ENCODE data around the gene TWIST2. TPM values are rescaled to one million over a fixed set of nuclear protein-coding genes. Genes with fewer than 3 reads are reported as not detected.
A peak's percentile ranks its signal among the peaks of the same experiment; 100 is the strongest.

The TWIST2 gene
- total RNA-seq, 4 donors from 2014 or later = 72.5 to 140 (median 106) TPM

DNA sequence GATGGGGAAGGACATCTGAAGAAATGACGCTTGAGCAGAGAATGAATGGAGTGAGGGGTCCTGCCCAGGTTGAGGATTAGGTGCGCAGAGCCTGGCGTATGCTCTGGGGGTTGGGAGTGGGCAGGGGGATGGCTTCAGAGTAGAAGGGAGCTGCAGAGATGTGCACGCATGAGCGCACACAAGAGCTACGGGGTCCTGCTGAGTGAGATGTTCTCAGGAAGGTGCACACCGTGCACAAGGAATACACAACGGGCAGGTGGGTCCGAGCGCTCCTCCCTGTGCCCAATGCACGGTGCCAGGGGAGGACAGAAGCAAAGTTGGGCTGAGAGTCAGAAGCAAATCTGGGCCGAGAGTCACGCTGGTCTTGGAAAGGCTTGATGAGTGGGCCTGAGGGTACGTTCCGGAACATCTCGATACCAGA, 25.5 kb downstream of the TWIST2 start:
- H3K9me3 ChIP-seq = peaks cover 0 to 5% (median 0%) of the 10 kb centered on the region in 4 donors
- H3K4me1 ChIP-seq = peaks cover 0 to 33% (median 6%) of the 10 kb centered on the region in 4 donors
- WGBS, 2 donors = 84 to 86% methylated on average over 16 of the region's 16 CpGs
- TF ChIP-seq, protein P1, sequence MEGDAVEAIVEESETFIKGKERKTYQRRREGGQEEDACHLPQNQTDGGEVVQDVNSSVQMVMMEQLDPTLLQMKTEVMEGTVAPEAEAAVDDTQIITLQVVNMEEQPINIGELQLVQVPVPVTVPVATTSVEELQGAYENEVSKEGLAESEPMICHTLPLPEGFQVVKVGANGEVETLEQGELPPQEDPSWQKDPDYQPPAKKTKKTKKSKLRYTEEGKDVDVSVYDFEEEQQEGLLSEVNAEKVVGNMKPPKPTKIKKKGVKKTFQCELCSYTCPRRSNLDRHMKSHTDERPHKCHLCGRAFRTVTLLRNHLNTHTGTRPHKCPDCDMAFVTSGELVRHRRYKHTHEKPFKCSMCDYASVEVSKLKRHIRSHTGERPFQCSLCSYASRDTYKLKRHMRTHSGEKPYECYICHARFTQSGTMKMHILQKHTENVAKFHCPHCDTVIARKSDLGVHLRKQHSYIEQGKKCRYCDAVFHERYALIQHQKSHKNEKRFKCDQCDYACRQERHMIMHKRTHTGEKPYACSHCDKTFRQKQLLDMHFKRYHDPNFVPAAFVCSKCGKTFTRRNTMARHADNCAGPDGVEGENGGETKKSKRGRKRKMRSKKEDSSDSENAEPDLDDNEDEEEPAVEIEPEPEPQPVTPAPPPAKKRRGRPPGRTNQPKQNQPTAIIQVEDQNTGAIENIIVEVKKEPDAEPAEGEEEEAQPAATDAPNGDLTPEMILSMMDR (IDR thresholded peaks at IDR 0.05) = no peak
- TF ChIP-seq POLR2A (IDR thresholded peaks at IDR 0.05) (no peak), EP300 (IDR thresholded peaks at IDR 0.05) (no peak)
- no peaks in the 10 kb centered on the region for H3K36me3 ChIP-seq
- peak overlapping the region in 2 of 4 donors; percentile 19 to 47 for H3K27ac ChIP-seq
- H3K4me3 ChIP-seq = no peak overlapping the region
- DNase-seq (ENCODE audit: low spot score in 2 of 2) = peak in 1 of 2 donors; percentile 12
- H3K27me3 ChIP-seq = no peaks in the 10 kb centered on the region

DNA sequence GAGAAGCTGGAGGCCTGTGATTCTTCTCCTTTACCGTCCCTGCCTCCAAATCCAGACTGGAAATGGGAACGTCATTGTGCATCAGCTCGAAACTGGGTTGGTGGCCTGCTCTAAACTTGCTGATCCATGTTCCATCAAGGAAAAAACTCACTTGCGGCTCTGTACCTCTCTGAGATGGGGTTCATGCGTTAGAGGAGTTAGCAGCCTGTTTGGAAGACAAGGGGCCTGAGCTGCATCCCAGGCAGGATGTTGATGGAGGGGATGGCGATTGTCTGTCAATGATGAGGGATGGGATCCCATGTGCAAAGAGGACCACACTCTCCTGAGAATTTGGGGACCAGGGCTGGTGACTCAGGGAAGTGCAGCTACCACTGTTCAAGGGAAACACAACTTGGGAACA, 26.0 kb downstream of the TWIST2 start:
- no peaks in the 10 kb centered on the region for H3K27me3 ChIP-seq

DNA sequence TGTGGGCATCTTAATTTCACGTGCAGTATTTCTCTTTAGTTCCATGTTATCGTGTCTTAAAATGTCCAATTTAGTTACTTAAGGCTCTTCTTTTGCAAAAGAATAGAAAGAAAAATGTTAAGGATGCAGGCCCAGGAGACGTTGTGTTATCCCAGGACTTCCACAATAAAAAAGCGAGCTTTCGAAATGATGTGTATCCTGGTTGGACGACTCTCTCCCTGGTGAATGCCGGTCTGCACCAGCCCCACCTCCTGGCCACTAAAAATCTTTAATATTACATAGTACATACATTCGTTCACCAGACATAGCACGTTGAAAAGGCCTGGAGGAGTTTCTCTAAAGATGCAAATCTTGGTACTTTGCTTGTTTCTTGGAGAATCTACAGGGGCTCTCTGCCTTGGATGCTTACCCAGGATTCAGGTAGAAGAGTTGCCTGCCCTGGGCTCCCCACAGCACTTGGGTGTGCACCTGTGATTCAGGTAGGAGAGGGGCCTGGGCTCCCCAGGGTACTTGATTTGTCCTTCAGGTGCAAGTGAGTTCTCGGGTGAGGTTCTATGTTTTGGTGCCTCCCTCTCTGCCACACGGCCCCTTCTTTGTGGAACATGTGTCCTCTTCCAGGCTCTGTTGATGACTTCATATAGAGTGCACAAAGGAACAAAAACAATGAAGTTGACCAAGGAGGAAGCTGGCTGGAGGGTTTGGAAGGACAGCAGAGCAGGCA, 26.6 kb downstream of the TWIST2 start:
- Histone ChIP-seq H3K4me1 (peaks cover 0 to 22% (median under 1%) of the 10 kb centered on the region in 4 donors), H3K27ac (peak overlapping the region in 1 of 4 donors; percentile 47), H3K27me3 (no peaks in the 10 kb centered on the region), H3K36me3 (no peaks in the 10 kb centered on the region), H3K9me3 (peaks cover 0 to 5% (median 0%) of the 10 kb centered on the region in 4 donors), H3K4me3 (no peak overlapping the region)
- peak in 1 of 2 donors; percentile 8 for DNase-seq (ENCODE audit: low spot score in 2 of 2)
- TF ChIP-seq POLR2A (IDR thresholded peaks at IDR 0.05) (no peak), EP300 (IDR thresholded peaks at IDR 0.05) (no peak)
- TF ChIP-seq, protein P1 (IDR thresholded peaks at IDR 0.05) = no peak
- WGBS, 2 donors = 68 to 73% methylated on average over 11 of the region's 11 CpGs

More for the DNA sequence above, 26.0 kb downstream of the TWIST2 start:
- Histone ChIP-seq H3K4me3 (no peak overlapping the region), H3K4me1 (peaks cover 0 to 29% (median 2%) of the 10 kb centered on the region in 4 donors), H3K36me3 (no peaks in the 10 kb centered on the region), H3K27ac (peak overlapping the region in 1 of 4 donors; percentile 47), H3K9me3 (peaks cover 0 to 5% (median 0%) of the 10 kb centered on the region in 4 donors)
- TF ChIP-seq, protein P1 (IDR thresholded peaks at IDR 0.05) = no peak
- TF ChIP-seq POLR2A (IDR thresholded peaks at IDR 0.05) (no peak), EP300 (IDR thresholded peaks at IDR 0.05) (no peak)
- DNase-seq (ENCODE audit: low spot score in 2 of 2) = no peak
- WGBS, 2 donors = 82 to 83% methylated on average over 6 of the region's 6 CpGs

DNA sequence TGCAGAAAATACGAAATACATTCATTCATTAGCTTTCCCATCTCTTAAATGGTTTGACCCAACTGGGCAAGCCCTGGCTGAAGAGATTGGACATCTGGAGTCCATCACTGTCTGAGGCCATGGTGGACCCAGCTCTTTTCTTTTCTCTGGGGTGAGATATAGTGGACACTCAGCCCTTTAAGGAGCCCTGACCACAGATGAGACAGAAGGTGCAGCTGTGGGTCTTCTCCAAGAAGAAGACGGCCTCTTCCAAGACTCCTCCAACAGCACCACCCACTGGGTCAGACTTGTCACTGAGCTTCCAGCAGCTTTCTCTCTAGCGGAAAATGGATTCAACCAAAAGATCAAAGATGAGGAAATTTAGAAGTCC, 27.2 kb downstream of the TWIST2 start:
- 75 to 78% methylated on average over 3 of the region's 3 CpGs for WGBS, 2 donors
- TF ChIP-seq, protein P1 (IDR thresholded peaks at IDR 0.05) = peak in 3 of 5 experiments; percentile 14 to 50 (median 27)
- TF ChIP-seq EP300 (IDR thresholded peaks at IDR 0.05) (no peak), POLR2A (IDR thresholded peaks at IDR 0.05) (no peak)
- H3K27ac ChIP-seq = peak overlapping the region in 1 of 4 donors; percentile 79

More for the DNA sequence above, 27.2 kb downstream of the TWIST2 start:
- peaks cover 0 to 5% (median 0%) of the 10 kb centered on the region in 4 donors for H3K9me3 ChIP-seq
- no peaks in the 10 kb centered on the region for H3K27me3 ChIP-seq
- peaks cover 0 to 20% (median 0%) of the 10 kb centered on the region in 4 donors for H3K4me1 ChIP-seq
- H3K4me3 ChIP-seq = no peak overlapping the region
- DNase-seq (ENCODE audit: low spot score in 2 of 2) = peak; percentile 46 to 74
- no peaks in the 10 kb centered on the region for H3K36me3 ChIP-seq

All from tibial nerve (tissue), 4 donors.